H9 (cell line): ENCODE data around the gene KRT85. TPM values are rescaled to one million over a fixed set of nuclear protein-coding genes. Genes with fewer than 3 reads are reported as not detected.

Experiments used
- DNase-seq: peaks from one replicate; pipeline ENCODE4 v3.0.0-alpha.2; 2017
- H2AFZ ChIP-seq: one replicate; pipeline ENCODE4 v1.6.1; 2013; ENCODE audit warnings: mild to moderate bottlenecking, low read length, control low read depth, moderate library complexity
- H2AK5ac ChIP-seq: 2 replicates; pipeline ENCODE4 v1.6.1; 2013; ENCODE audit warnings: low read length, control low read depth, mixed read lengths; ENCODE audit not compliant: insufficient read length
- H2BK120ac ChIP-seq: one replicate; pipeline ENCODE4 v1.6.1; 2013; ENCODE audit warnings: low read depth, mild to moderate bottlenecking, low read length, control low read depth, inconsistent platforms; ENCODE audit not compliant: poor library complexity, severe bottlenecking
- H2BK12ac ChIP-seq: 2 replicates; pipeline ENCODE4 v1.6.1; 2013; ENCODE audit warnings: low read length, control low read depth, mixed read lengths, low read depth; ENCODE audit not compliant: insufficient read length
- H2BK15ac ChIP-seq: 2 replicates; pipeline ENCODE4 v1.6.1; 2013; ENCODE audit warnings: low read depth, low read length, control low read depth
- H2BK20ac ChIP-seq: one replicate; pipeline ENCODE4 v1.6.1; 2013; ENCODE audit warnings: low read depth, mild to moderate bottlenecking, low read length, control low read depth, inconsistent platforms; ENCODE audit not compliant: poor library complexity, severe bottlenecking
- H2BK5ac ChIP-seq: 2 replicates; pipeline ENCODE4 v1.6.1; 2013; ENCODE audit warnings: low read length, control low read depth, mixed read lengths; ENCODE audit not compliant: insufficient read length
- H3K14ac ChIP-seq: 2 replicates; pipeline ENCODE4 v1.6.1; 2013; ENCODE audit warnings: low read length, control low read depth; ENCODE audit not compliant: insufficient read depth
- H3K18ac ChIP-seq: 2 replicates; pipeline ENCODE4 v1.6.1; 2013; ENCODE audit warnings: low read depth, mild to moderate bottlenecking, mixed read lengths, low read length, control low read depth; ENCODE audit not compliant: insufficient read length
- H3K23ac ChIP-seq: 2 replicates; pipeline ENCODE4 v1.6.1; 2013; ENCODE audit warnings: low read length, control low read depth, mixed read lengths, low read depth; ENCODE audit not compliant: insufficient read length
- H3K23me2 ChIP-seq: 2 replicates; pipeline ENCODE4 v1.6.1; 2013; ENCODE audit warnings: low read depth, mild to moderate bottlenecking, mixed read lengths, low read length, control low read depth; ENCODE audit not compliant: insufficient read length, poor library complexity, severe bottlenecking
- H3K27ac ChIP-seq: 2 replicates; pipeline ENCODE4 v1.5.1; 2013; ENCODE audit warnings: low read length, control low read depth, mixed read lengths, low read depth; ENCODE audit not compliant: insufficient read length
- H3K27me3 ChIP-seq: 2 replicates; pipeline ENCODE4 v1.6.1; 2013; ENCODE audit warnings: low read length, control low read depth, inconsistent platforms; ENCODE audit not compliant: insufficient read depth
- H3K4ac ChIP-seq: 2 replicates; pipeline ENCODE4 v1.6.1; 2013; ENCODE audit warnings: low read depth, mild to moderate bottlenecking, control low read depth, inconsistent platforms, low read length, moderate library complexity
- H3K4me1 ChIP-seq: 2 replicates; pipeline ENCODE4 v1.6.1; 2013; ENCODE audit warnings: low read length, control low read depth, inconsistent platforms; ENCODE audit not compliant: insufficient read depth
- H3K4me2 ChIP-seq: 2 replicates; pipeline ENCODE4 v1.6.1; 2013; ENCODE audit warnings: low read length, control low read depth, mixed read lengths; ENCODE audit not compliant: insufficient read length, insufficient read depth
- H3K56ac ChIP-seq: 2 replicates; pipeline ENCODE4 v1.6.1; 2013; ENCODE audit warnings: low read depth, mild to moderate bottlenecking, mixed read lengths, low read length, control low read depth; ENCODE audit not compliant: insufficient read length
- H3K79me1 ChIP-seq: 2 replicates; pipeline ENCODE4 v1.6.1; 2013; ENCODE audit warnings: low read depth, mild to moderate bottlenecking, moderate library complexity, low read length, control low read depth, inconsistent platforms; ENCODE audit not compliant: insufficient read depth, poor library complexity, severe bottlenecking
- H3K79me2 ChIP-seq: 2 replicates; pipeline ENCODE4 v1.6.1; 2013; ENCODE audit warnings: low read length, control low read depth, inconsistent platforms; ENCODE audit not compliant: insufficient read depth
- H3K9ac ChIP-seq: 2 replicates; pipeline ENCODE4 v1.6.1; 2013; ENCODE audit warnings: low read length, control low read depth, mixed read lengths; ENCODE audit not compliant: insufficient read length; ENCODE audit errors: extremely low read depth
- H3K9me3 ChIP-seq: one replicate; pipeline ENCODE4 v1.6.1; 2013; ENCODE audit warnings: low read depth, low read length, inconsistent platforms; ENCODE audit not compliant: control insufficient read depth
- H3T11ph ChIP-seq: one replicate; pipeline ENCODE4 v1.6.1; 2013; ENCODE audit warnings: mild to moderate bottlenecking, low read length, control low read depth, inconsistent platforms
- H4K20me1 ChIP-seq: one replicate; pipeline ENCODE4 v1.6.1; 2013; ENCODE audit not compliant: control insufficient read depth, insufficient read length, insufficient read depth
- H4K5ac ChIP-seq: 2 replicates; pipeline ENCODE4 v1.6.1; 2013; ENCODE audit warnings: low read depth, mild to moderate bottlenecking, mixed read lengths, low read length, control low read depth; ENCODE audit not compliant: insufficient read length
- H4K8ac ChIP-seq: replicated peaks from 2 replicates; pipeline ENCODE4 v1.6.1; 2013; ENCODE audit warnings: low read length, control low read depth, mixed read lengths, low read depth; ENCODE audit not compliant: insufficient read length
- H4K91ac ChIP-seq: 2 replicates; pipeline ENCODE4 v1.6.1; 2013; ENCODE audit warnings: low read depth, mild to moderate bottlenecking, moderate library complexity, mixed read lengths, low read length, control low read depth; ENCODE audit not compliant: insufficient read length
- H3K27ac Mint-ChIP-seq, 3 experiments: 2 replicates in 2 of 3; 3 replicates in 1 of 3; pipeline ENCODE4 v1.8.0; 2020 to 2021; ENCODE audit warnings: mixed read lengths in 3 of 3, mild to moderate bottlenecking in 1 of 3, moderate library complexity in 1 of 3
- H3K27me3 Mint-ChIP-seq: 2 replicates; pipeline ENCODE4 v1.8.0; 2021; ENCODE audit warnings: low read depth, mild to moderate bottlenecking, moderate library complexity, mixed read lengths
- H3K36me3 Mint-ChIP-seq, 3 experiments: 2 replicates in 2 of 3; 3 replicates in 1 of 3; pipeline ENCODE4 v1.8.0; 2020 to 2021; ENCODE audit warnings: low read depth in 3 of 3, mixed read lengths in 3 of 3; ENCODE audit not compliant: insufficient read depth in 1 of 3
- H3K4me1 Mint-ChIP-seq, 2 experiments: 2 replicates each; pipeline ENCODE4 v1.8.0; 2020; ENCODE audit warnings: mixed read lengths in 2 of 2
- H3K4me3 Mint-ChIP-seq, 2 experiments: 2 replicates in 1 of 2; 3 replicates in 1 of 2; pipeline ENCODE4 v1.8.0; 2020 to 2021; ENCODE audit warnings: mild to moderate bottlenecking in 2 of 2, mixed read lengths in 2 of 2, moderate library complexity in 1 of 2
- H3K9me3 Mint-ChIP-seq, 2 experiments: 2 replicates in 1 of 2; 3 replicates in 1 of 2; pipeline ENCODE4 v1.8.0; 2020; ENCODE audit warnings: mild to moderate bottlenecking in 2 of 2, mixed read lengths in 2 of 2, moderate library complexity in 1 of 2
- whole genome bisulfite sequencing: extraction: QIAGEN DNeasy Blood & Tissue Kit; methylation state at CpG from one replicate; pipeline ENCODE4 v1.1.7; 2013; ENCODE audit warnings: missing lambda C conversion rate, low lambda C conversion rate, mixed read lengths; ENCODE audit not compliant: insufficient read length; ENCODE audit errors: extremely low coverage; 5-methylcytosine and 5-hydroxymethylcytosine counted together
- total RNA-seq: library from RNA; stranded (reverse); gene quantifications from 2 replicates; pipeline ENCODE4 v1.2.1, GENCODE V29; 2021
- TF ChIP-seq, protein P1 (sequence below): fragments of 200-600 bp; sonication (generic); conservative IDR thresholded peaks from 3 replicates; pipeline ENCODE4 v1.8.0; 2021; ENCODE audit warnings: antibody characterized with exemption, mild to moderate bottlenecking

The KRT85 gene
- total RNA-seq, 1 experiment from 2014 or later, result not detected

DNA sequence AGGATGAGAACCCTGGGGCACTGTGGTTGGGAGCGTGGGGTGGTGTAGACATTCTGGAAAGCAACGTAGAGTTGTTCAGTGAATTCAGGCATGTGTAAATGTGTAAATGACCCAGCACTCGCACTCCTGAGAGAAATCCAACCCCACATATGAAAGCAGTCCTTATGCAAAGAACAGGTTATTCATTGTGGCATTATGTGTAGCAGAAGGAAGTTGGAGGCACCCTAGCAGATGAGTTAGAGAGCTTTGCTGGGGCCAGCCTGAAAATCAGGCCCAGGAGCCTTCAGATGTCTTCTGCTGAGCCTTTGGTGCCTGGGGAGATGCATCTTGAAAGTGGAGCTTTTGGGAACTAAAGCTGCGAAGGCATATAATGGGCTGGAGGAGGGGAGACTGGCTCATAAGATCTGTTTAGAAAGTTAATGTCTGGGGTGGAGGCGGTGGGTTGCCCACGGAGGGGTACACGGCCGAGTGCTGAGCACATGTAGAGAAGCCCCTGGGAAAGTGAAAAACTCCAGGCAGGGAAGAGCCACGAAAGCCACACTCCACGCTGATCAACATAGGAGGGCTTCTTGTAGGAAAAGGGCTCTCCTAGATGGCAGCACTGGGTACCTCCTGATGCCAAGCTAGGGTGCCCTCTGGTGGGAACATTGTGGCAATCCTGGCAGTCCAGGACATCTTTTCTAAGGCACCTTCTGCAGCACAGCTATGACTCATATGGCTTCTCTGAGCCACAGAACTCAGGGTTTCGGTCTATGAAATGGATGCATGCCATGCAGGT, 40.0 kb downstream of the KRT85 start:
- Histone ChIP-seq H3K27me3 (no peaks in the 10 kb centered on the region), H4K20me1 (no peaks in the 10 kb centered on the region), H3K27ac (no peak overlapping the region), H2BK20ac (no peak overlapping the region), H3K9me3 (no peaks in the 10 kb centered on the region), H3K4ac (no peak overlapping the region), H3K18ac (no peak overlapping the region), H4K91ac (no peak overlapping the region), H2BK12ac (no peak overlapping the region), H3K79me1 (no peaks in the 10 kb centered on the region), H3T11ph (no peak overlapping the region), H2BK15ac (no peak overlapping the region), H2BK5ac (no peak overlapping the region), H3K56ac (no peak overlapping the region), H3K23me2 (no peaks in the 10 kb centered on the region), H3K14ac (no peak overlapping the region), H4K8ac (no peak overlapping the region), H4K5ac (no peak overlapping the region), H3K79me2 (no peaks in the 10 kb centered on the region), H2AK5ac (no peak overlapping the region), H3K23ac (no peak overlapping the region), H2BK120ac (no peak overlapping the region), H3K4me2 (no peak overlapping the region), H2AFZ (no peak overlapping the region), H3K9ac (no peak overlapping the region), H3K4me1 (0 out of 2 replicates have a peak, but pooled peaks cover 2% of the 10 kb centered on the region)
- Mint-ChIP-seq H3K36me3 (no peaks in the 10 kb centered on the region), H3K4me1 (peaks cover 8% of the 10 kb centered on the region in 2 experiments; a peak in 2 of 4 replicates), H3K9me3 (no peaks in the 10 kb centered on the region), H3K4me3 (no peak overlapping the region), H3K27me3 (peaks cover 19% of the 10 kb centered on the region), H3K27ac (no peak overlapping the region)
- DNase-seq, result peak; percentile 91
- no CpG with 5 or more reads among the region's 11 CpGs for WGBS
- TF ChIP-seq, protein P1, sequence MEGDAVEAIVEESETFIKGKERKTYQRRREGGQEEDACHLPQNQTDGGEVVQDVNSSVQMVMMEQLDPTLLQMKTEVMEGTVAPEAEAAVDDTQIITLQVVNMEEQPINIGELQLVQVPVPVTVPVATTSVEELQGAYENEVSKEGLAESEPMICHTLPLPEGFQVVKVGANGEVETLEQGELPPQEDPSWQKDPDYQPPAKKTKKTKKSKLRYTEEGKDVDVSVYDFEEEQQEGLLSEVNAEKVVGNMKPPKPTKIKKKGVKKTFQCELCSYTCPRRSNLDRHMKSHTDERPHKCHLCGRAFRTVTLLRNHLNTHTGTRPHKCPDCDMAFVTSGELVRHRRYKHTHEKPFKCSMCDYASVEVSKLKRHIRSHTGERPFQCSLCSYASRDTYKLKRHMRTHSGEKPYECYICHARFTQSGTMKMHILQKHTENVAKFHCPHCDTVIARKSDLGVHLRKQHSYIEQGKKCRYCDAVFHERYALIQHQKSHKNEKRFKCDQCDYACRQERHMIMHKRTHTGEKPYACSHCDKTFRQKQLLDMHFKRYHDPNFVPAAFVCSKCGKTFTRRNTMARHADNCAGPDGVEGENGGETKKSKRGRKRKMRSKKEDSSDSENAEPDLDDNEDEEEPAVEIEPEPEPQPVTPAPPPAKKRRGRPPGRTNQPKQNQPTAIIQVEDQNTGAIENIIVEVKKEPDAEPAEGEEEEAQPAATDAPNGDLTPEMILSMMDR, result peak; percentile 98
